Measurements from ENCODE around the gene POT1. TPM values are rescaled to one million over a fixed set of nuclear protein-coding genes. Genes with fewer than 3 reads are reported as not detected.
A peak's percentile ranks its signal among the peaks of the same experiment; 100 is the strongest.

Gene POT1
- total RNA-seq (2016; rRNA removed; fragmentation: Illumina TruSeq; extraction: Trizol) = 21.7 and 31.3 TPM in 2 replicates
- total RNA-seq (2016; cell fraction: cytosol; rRNA removed; fragmentation: Illumina TruSeq; extraction: Trizol; ENCODE audit: low read depth) = 2.5 and 4.0 TPM in 2 replicates
- total RNA-seq (2016; cell fraction: insoluble cytoplasmic fraction; rRNA removed; fragmentation: Illumina TruSeq; extraction: Trizol) = 19.9 and 33.8 TPM in 2 replicates
- 11.3 and 11.5 TPM in 2 replicates for total RNA-seq (2016; cell fraction: membrane; rRNA removed; fragmentation: Illumina TruSeq; extraction: Trizol)
- 38.6 and 41.1 TPM in 2 replicates for total RNA-seq (2016; cell fraction: nucleus; rRNA removed; fragmentation: Illumina TruSeq; extraction: Trizol)
- 19.4 and 23.4 TPM in 2 replicates for polyA plus RNA-seq (2011; rRNA removed)
- polyA plus RNA-seq (2011; cell fraction: cytosol; rRNA removed) = 8.1 and 12.5 TPM in 2 replicates
- polyA plus RNA-seq (2011; cell fraction: nucleus; rRNA removed) = 20.0 and 21.9 TPM in 2 replicates
- 13.1 and 20.0 TPM in 2 replicates for polyA plus RNA-seq (2012)
- polyA plus RNA-seq (2016; cell fraction: cytosol; fragmentation: Illumina TruSeq; extraction: Trizol; ENCODE audit: low read depth) = 1.3 and 1.4 TPM in 2 replicates
- 18.9 and 23.0 TPM in 2 replicates for polyA plus RNA-seq (2016; cell fraction: insoluble cytoplasmic fraction; fragmentation: Illumina TruSeq; extraction: Trizol; ENCODE audit: low read depth)
- 3.0 and 4.3 TPM in 2 replicates for polyA plus RNA-seq (2016; cell fraction: membrane; fragmentation: Illumina TruSeq; extraction: Trizol; ENCODE audit: low read depth)
- polyA plus RNA-seq (2016; cell fraction: nucleus; fragmentation: Illumina TruSeq; extraction: Trizol; ENCODE audit: insufficient read depth, low read depth) = 14.2 and 19.4 TPM in 2 replicates
- polyA minus RNA-seq (2011; rRNA and poly(A)+ RNA removed; ENCODE audit: low replicate concordance) = 26.3 and 52.8 TPM in 2 replicates
- polyA minus RNA-seq (2011; cell fraction: cytosol; rRNA and poly(A)+ RNA removed) = 17.5 and 18.4 TPM in 2 replicates
- polyA minus RNA-seq (2011; cell fraction: nucleus; rRNA and poly(A)+ RNA removed) = 140 and 189 TPM in 2 replicates
- Bru-seq, nascent RNA = percentile 66 among the genes with signal in this experiment
- BruChase-seq, experiment 1, labeled RNA remaining after a 6-hour chase = percentile 52 among the genes with signal in this experiment
- percentile 59 among the genes with signal in this experiment for BruChase-seq, experiment 2, labeled RNA remaining after a 2-hour chase
- long read RNA-seq, experiment 1, full-length matches to known transcripts = 1 of 3 reads
- long read RNA-seq, experiment 1, partial matches to known transcripts = 2 of 3 reads
- long read RNA-seq, experiment 1, other reads (novel, unspliced or antisense) = 0 of 3 reads
- long read RNA-seq, experiment 2, full-length matches to known transcripts = 2 of 18 reads
- long read RNA-seq, experiment 2, partial matches to known transcripts = 10 of 18 reads
- long read RNA-seq, experiment 2, other reads (novel, unspliced or antisense) = 6 of 18 reads

DNA sequence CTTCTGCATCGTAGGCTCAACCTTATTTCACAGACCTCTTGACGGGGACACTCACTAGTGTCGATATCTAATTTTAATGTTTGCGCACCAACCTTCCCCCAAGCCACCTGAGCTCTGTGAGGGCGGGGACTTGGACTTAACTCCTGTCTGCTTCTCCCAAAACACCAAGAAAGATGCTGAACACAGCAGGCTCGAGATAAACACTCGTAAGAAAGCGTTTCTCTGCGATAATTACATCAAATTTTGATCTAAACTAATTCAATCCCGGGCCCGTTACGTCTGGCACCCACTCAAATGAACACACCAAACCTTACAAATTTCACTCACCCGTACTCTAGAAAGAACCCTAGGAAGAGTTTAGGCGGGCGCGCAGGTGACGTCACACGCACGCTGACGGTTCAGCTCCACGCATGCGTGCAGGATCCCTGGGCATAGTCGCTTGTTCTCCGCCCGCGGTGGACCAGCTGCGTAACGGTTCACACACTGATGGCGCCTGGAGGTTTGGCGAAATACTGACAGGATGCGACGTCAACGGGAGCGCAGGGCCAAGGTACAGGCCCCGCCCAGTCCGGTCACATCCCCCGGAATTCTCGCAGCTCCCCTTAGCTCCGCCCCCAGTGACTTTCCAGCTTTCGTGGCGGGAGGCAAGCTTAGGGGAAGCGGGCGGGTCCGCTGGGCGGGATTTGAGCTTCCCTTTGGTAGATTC is at the start of gene POT1:
Gene POT1, minus strand, starts transcription at position 359 of the 706 bp plus-strand sequence. CDS start 32,652 bp downstream, outside the sequence.
- peak; percentile 97 for DNase-seq (ENCODE audit: low spot score)
- no peaks in the 10 kb centered on the region; a peak in 1 of 5 replicates for H3K27me3 ChIP-seq (ENCODE audit: control insufficient read depth in 1 of 2, insufficient read depth in 2 of 2, low read length in 2 of 2)
- H2AFZ ChIP-seq (ENCODE audit: low read length) = peak within 1 kb of the TSS; percentile 90
- 2% methylated on average over 12 of the region's 45 CpGs for WGBS (ENCODE audit: low lambda C conversion rate)
- H3K36me3 ChIP-seq (replicated peaks in 1 of 2; ENCODE audit: control insufficient read depth in 1 of 2, insufficient read depth in 2 of 2, low read length in 2 of 2) = 0 out of 5 replicates have a peak, but pooled peaks cover 0 to 6% of the 10 kb centered on the region in 2 experiments
- FAIRE-seq = peak; percentile 89
- CTCF ChIA-PET (ENCODE audit: low intra/inter-chr PET ratio, low total read pairs) = no interaction called here
- POLR2A ChIA-PET = interaction anchor here (1.1 kb wide), 1 partner anchor 9 kb away, joined by 5 read pairs; no protein-coding TSS in a partner anchor
- intact Hi-C loops (cut with micrococcal nuclease; ENCODE audit: unreplicated experiment) = no loop called here
- peak within 1 kb of the TSS; percentile 67 for H3K4me2 ChIP-seq (ENCODE audit: low read depth, low read length)
- no peaks in the 10 kb centered on the region for H3K9me3 ChIP-seq (ENCODE audit: low read length)
- H3K79me2 ChIP-seq (ENCODE audit: insufficient read depth, low read length) = peaks cover 31% of the 10 kb centered on the region
- no peaks in the 10 kb centered on the region for H4K20me1 ChIP-seq (ENCODE audit: insufficient read depth, low read length)
- ATAC-seq = peak; percentile 99
- TSS peak; percentile 85 for BruUV-seq (replicated peaks)
- peaks cover 25% of the 10 kb centered on the region for H3K4me1 ChIP-seq (ENCODE audit: insufficient read depth, low read length)
- H3K4me3 ChIP-seq (replicated peaks in 1 of 3; ENCODE audit: insufficient read depth in 1 of 3, low read depth in 2 of 3, low read length in 3 of 3) = peak within 1 kb of the TSS; percentile 64 to 75 (median 71)
- peak within 1 kb of the TSS; percentile 72 for H3K9ac ChIP-seq (ENCODE audit: insufficient read depth, low read depth, low read length)
- in situ Hi-C loops (cut with HindIII; ENCODE audit: extremely low pct_ligation_motif_present, low pct_unique_long_range_greater_than_20kb) = no loop called here
- H3K27ac ChIP-seq (ENCODE audit: extremely low read length, insufficient read depth, low read length) = peak within 1 kb of the TSS; percentile 63
- TF ChIP-seq AFF4 (CRISPR knock-in tag; IDR thresholded peaks at IDR 0.05) (no peak), SKIL (CRISPR knock-in tag; IDR thresholded peaks at IDR 0.05; ENCODE audit: borderline replicate concordance) (no peak), ZSCAN21 (CRISPR knock-in tag; IDR thresholded peaks at IDR 0.05; ENCODE audit: borderline replicate concordance) (0 out of 2 replicates have a peak, but pooled peaks have one; percentile 45), NFAT5 (CRISPR knock-in tag; IDR thresholded peaks at IDR 0.05) (peak; percentile 30; the same call in 1 of the 2 replicates)

All from HepG2 (cell line).